Astrocyte (in vitro differentiated cells and primary cell): ENCODE measurements around the gene CROCC2. TPM values are rescaled to one million over a fixed set of nuclear protein-coding genes. Genes with fewer than 3 reads are reported as not detected.

Experiments used
- DNase-seq: peaks from one replicate; pipeline ENCODE4 v3.0.0-alpha.2; 2010; ENCODE audit warnings: low read depth
- FAIRE-seq: peaks from 2 replicates; lab custom pipeline; 2011; peaks lifted over from hg19 to GRCh38; lab: Jason Lieb, UNC
- H2AFZ ChIP-seq: 2 replicates; pipeline ENCODE4 v1.6.0; 2012; ENCODE audit warnings: low read depth, low read length, inconsistent platforms
- H3K27ac ChIP-seq: 2 replicates; pipeline ENCODE4 v1.5.1; 2011; ENCODE audit warnings: low read depth, low read length, inconsistent platforms
- H3K27me3 ChIP-seq: 2 replicates; pipeline ENCODE4 v1.6.0; 2011; ENCODE audit warnings: low read length, inconsistent platforms; ENCODE audit not compliant: insufficient read depth
- H3K36me3 ChIP-seq: 2 replicates; pipeline ENCODE4 v1.5.1; 2011; ENCODE audit warnings: low read length, inconsistent platforms; ENCODE audit not compliant: insufficient read depth
- H3K4me1 ChIP-seq: 2 replicates; pipeline ENCODE4 v1.5.1; 2011; ENCODE audit warnings: low read length, inconsistent platforms; ENCODE audit not compliant: insufficient read depth
- H3K4me2 ChIP-seq: 2 replicates; pipeline ENCODE4 v1.6.0; 2012; ENCODE audit warnings: low read length, inconsistent platforms
- H3K4me3 ChIP-seq: 2 replicates; pipeline ENCODE4 v1.5.1; 2011; ENCODE audit warnings: low read depth, mild to moderate bottlenecking, low read length, inconsistent platforms; ENCODE audit not compliant: insufficient read depth
- H3K79me2 ChIP-seq: 2 replicates; pipeline ENCODE4 v1.6.0; 2012; ENCODE audit warnings: mild to moderate bottlenecking, low read length, inconsistent platforms; ENCODE audit not compliant: insufficient read depth
- H3K9ac ChIP-seq: 2 replicates; pipeline ENCODE4 v1.6.0; 2012; ENCODE audit warnings: mild to moderate bottlenecking, low read length, inconsistent platforms
- H3K9me3 ChIP-seq: 2 replicates; pipeline ENCODE4 v1.5.1; 2012; ENCODE audit warnings: low read depth, mild to moderate bottlenecking, low read length, inconsistent platforms; ENCODE audit not compliant: insufficient read depth
- H4K20me1 ChIP-seq: 2 replicates; pipeline ENCODE4 v1.6.0; 2012; ENCODE audit warnings: low read length, inconsistent platforms; ENCODE audit not compliant: insufficient read depth
- H3K27ac Mint-ChIP-seq: one replicate; pipeline ENCODE4 v1.8.0; 2021; ENCODE audit warnings: mild to moderate bottlenecking, mixed read lengths; ENCODE audit not compliant: unreplicated experiment
- H3K27me3 Mint-ChIP-seq: one replicate; pipeline ENCODE4 v1.8.0; 2021; ENCODE audit warnings: low read depth, mixed read lengths; ENCODE audit not compliant: unreplicated experiment
- H3K36me3 Mint-ChIP-seq: one replicate; pipeline ENCODE4 v1.8.0; 2021; ENCODE audit warnings: low read depth, mixed read lengths; ENCODE audit not compliant: unreplicated experiment
- H3K4me1 Mint-ChIP-seq: one replicate; pipeline ENCODE4 v1.8.0; 2021; ENCODE audit warnings: low read depth, mixed read lengths; ENCODE audit not compliant: unreplicated experiment
- H3K4me3 Mint-ChIP-seq: one replicate; pipeline ENCODE4 v1.8.0; 2021; ENCODE audit warnings: mild to moderate bottlenecking, moderate library complexity, mixed read lengths; ENCODE audit not compliant: unreplicated experiment
- H3K9me3 Mint-ChIP-seq: one replicate; pipeline ENCODE4 v1.8.0; 2021; ENCODE audit warnings: mild to moderate bottlenecking, mixed read lengths; ENCODE audit not compliant: unreplicated experiment
- CTCF ChIP-seq: IDR thresholded peaks from 2 replicates; pipeline ENCODE4 v1.5.1; 2011; ENCODE audit warnings: low read depth, mild to moderate bottlenecking, inconsistent platforms, low read length, moderate library complexity; ENCODE audit not compliant: insufficient read depth
- EZH2 ChIP-seq: IDR thresholded peaks from 2 replicates; pipeline ENCODE4 v1.6.1; 2012; ENCODE audit warnings: mild to moderate bottlenecking, low read length, inconsistent platforms; ENCODE audit not compliant: insufficient read depth
- total RNA-seq: library from RNA; stranded (reverse); gene quantifications from 2 replicates; pipeline ENCODE4 v1.2.1, GENCODE V29; 2021

The CROCC2 gene
- total RNA-seq, 1 donor from 2014 or later = not detected

GRCh38 chr2:240922982-240923537 lies 16.9 kb downstream of the CROCC2 start:
- DNase-seq (no peak), FAIRE-seq (no peak)
- Histone ChIP-seq H3K36me3 (no peaks in the 10 kb centered on the region), H3K79me2 (no peaks in the 10 kb centered on the region), H3K9me3 (no peaks in the 10 kb centered on the region), H3K4me1 (peaks cover 28% of the 10 kb centered on the region), H2AFZ (no peak overlapping the region), H4K20me1 (no peaks in the 10 kb centered on the region), H3K27ac (no peak overlapping the region), H3K4me2 (peak overlapping the region; percentile 11), H3K27me3 (peaks cover 4% of the 10 kb centered on the region), H3K9ac (no peak overlapping the region), H3K4me3 (no peak overlapping the region)
- Mint-ChIP-seq H3K4me3 (no peak overlapping the region), H3K27ac (no peak overlapping the region), H3K27me3 (peaks cover 14% of the 10 kb centered on the region), H3K36me3 (no peaks in the 10 kb centered on the region), H3K9me3 (peaks cover 1% of the 10 kb centered on the region), H3K4me1 (peaks cover 5% of the 10 kb centered on the region)
- no peak for TF ChIP-seq CTCF
- TF ChIP-seq EZH2 = no peak

- no peaks in the 10 kb centered on the region for H3K9me3 ChIP-seq
- FAIRE-seq = no peak
- no peak overlapping the region for H3K4me2 ChIP-seq
- TF ChIP-seq CTCF (no peak), EZH2 (no peak)
- H3K27ac Mint-ChIP-seq = no peak overlapping the region
- H3K4me3 ChIP-seq = no peak overlapping the region
- no peak overlapping the region for H2AFZ ChIP-seq
- no peaks in the 10 kb centered on the region for H3K36me3 ChIP-seq
- no peak overlapping the region for H3K4me3 Mint-ChIP-seq
- H3K79me2 ChIP-seq = no peaks in the 10 kb centered on the region
- no peak overlapping the region for H3K9ac ChIP-seq
- peaks cover 7% of the 10 kb centered on the region for H3K27me3 ChIP-seq
- H4K20me1 ChIP-seq = no peaks in the 10 kb centered on the region
- DNase-seq = no peak
- H3K27me3 Mint-ChIP-seq = peaks cover 23% of the 10 kb centered on the region
- H3K36me3 Mint-ChIP-seq = no peaks in the 10 kb centered on the region
- H3K4me1 Mint-ChIP-seq = peaks cover 5% of the 10 kb centered on the region
- peaks cover 28% of the 10 kb centered on the region for H3K4me1 ChIP-seq
- H3K9me3 Mint-ChIP-seq = peaks cover 4% of the 10 kb centered on the region
- no peak overlapping the region for H3K27ac ChIP-seq
Observed at GRCh38 chr2:240925191-240925567, 19.0 kb downstream of the CROCC2 start.

- no peaks in the 10 kb centered on the region for H3K36me3 ChIP-seq
- H3K4me2 ChIP-seq = no peak overlapping the region
- H3K36me3 Mint-ChIP-seq = no peaks in the 10 kb centered on the region
- no peak overlapping the region for H3K4me3 ChIP-seq
- no peaks in the 10 kb centered on the region for H3K9me3 ChIP-seq
- no peak overlapping the region for H2AFZ ChIP-seq
- FAIRE-seq (no peak), DNase-seq (no peak)
- H3K9ac ChIP-seq = no peak overlapping the region
- peaks cover 23% of the 10 kb centered on the region for H3K27me3 Mint-ChIP-seq
- no peaks in the 10 kb centered on the region for H4K20me1 ChIP-seq
- TF ChIP-seq CTCF (no peak), EZH2 (no peak)
- H3K9me3 Mint-ChIP-seq = peaks cover 4% of the 10 kb centered on the region
- peaks cover 7% of the 10 kb centered on the region for H3K27me3 ChIP-seq
- no peak overlapping the region for H3K27ac ChIP-seq
- H3K79me2 ChIP-seq = no peaks in the 10 kb centered on the region
- H3K27ac Mint-ChIP-seq = no peak overlapping the region
- H3K4me1 ChIP-seq = peaks cover 23% of the 10 kb centered on the region
- no peak overlapping the region for H3K4me3 Mint-ChIP-seq
- H3K4me1 Mint-ChIP-seq = peaks cover 5% of the 10 kb centered on the region
Observed at GRCh38 chr2:240925568-240926515, 19.7 kb downstream of the CROCC2 start.
